Sigmoid colon (tissue), 4 donors: ENCODE data around the gene KIAA0232.

Experiments
- EP300 ChIP-seq, 4 donors: sonication (generic); formaldehyde crosslinking; IDR thresholded peaks; one replicate each; pipeline ENCODE4 v1.6.1; 2017; ENCODE audit warnings: antibody characterized with exemption in 4 of 4
- POLR2A ChIP-seq, 2 donors: fragments of 450-650 bp; IDR thresholded peaks; one replicate each; pipeline ENCODE4 v1.6.1; 2016; ENCODE audit warnings: antibody characterized with exemption in 2 of 2, mild to moderate bottlenecking in 2 of 2, moderate library complexity in 2 of 2
- POLR2AphosphoS5 ChIP-seq, 4 donors: sonication (generic); formaldehyde crosslinking; IDR thresholded peaks; one replicate each; pipeline ENCODE4 v1.6.1; 2017; ENCODE audit warnings: antibody characterized with exemption in 4 of 4
- TF ChIP-seq, protein P1 (sequence below), 4 experiments: fragments of 450-650 bp in 3 of 4; fragments of 200-600 bp in 1 of 4; IDR thresholded peaks; one replicate each; pipeline ENCODE4 v1.5.1; 2016 to 2019; ENCODE audit warnings: antibody characterized with exemption in 4 of 4, mild to moderate bottlenecking in 3 of 4, moderate library complexity in 2 of 4

DNA sequence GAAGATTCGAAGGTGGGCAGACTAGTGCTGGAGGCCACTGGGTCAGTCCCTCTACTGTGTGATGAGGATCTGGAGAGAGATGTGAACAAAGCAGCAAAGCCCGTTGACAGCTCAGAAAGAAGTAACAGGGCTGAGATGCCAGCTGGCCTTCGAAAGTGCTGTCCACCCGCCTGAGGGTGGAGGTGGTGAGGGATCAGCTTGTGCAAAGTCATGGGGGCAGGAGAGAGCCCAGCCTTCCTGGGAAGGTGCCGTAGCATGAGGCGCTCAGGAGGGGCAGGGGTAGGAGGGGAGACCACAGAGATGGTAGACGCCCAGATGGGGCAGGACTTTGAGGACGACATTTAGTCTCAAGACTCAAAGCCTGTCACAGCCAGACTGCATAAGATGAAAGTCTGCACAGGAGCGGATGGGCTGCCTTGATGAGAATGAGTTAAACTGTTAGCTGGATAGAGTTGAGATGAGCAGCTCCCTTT is 146.8 kb downstream of the KIAA0232 start:
- TF ChIP-seq, protein P1, sequence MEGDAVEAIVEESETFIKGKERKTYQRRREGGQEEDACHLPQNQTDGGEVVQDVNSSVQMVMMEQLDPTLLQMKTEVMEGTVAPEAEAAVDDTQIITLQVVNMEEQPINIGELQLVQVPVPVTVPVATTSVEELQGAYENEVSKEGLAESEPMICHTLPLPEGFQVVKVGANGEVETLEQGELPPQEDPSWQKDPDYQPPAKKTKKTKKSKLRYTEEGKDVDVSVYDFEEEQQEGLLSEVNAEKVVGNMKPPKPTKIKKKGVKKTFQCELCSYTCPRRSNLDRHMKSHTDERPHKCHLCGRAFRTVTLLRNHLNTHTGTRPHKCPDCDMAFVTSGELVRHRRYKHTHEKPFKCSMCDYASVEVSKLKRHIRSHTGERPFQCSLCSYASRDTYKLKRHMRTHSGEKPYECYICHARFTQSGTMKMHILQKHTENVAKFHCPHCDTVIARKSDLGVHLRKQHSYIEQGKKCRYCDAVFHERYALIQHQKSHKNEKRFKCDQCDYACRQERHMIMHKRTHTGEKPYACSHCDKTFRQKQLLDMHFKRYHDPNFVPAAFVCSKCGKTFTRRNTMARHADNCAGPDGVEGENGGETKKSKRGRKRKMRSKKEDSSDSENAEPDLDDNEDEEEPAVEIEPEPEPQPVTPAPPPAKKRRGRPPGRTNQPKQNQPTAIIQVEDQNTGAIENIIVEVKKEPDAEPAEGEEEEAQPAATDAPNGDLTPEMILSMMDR (IDR thresholded peaks at IDR 0.05) = no peak
- TF ChIP-seq POLR2AphosphoS5 (IDR thresholded peaks at IDR 0.05) (no peak), EP300 (IDR thresholded peaks at IDR 0.05) (no peak), POLR2A (IDR thresholded peaks at IDR 0.05) (no peak)
